Heart left ventricle (tissue), 13 donors: Measurements from ENCODE around the gene DHX38.

ENCODE experiments used
- CTCF ChIP-seq, 12 donors: fragments of 200-600 bp; sonication (generic) in 4 of 12; IDR thresholded peaks; one replicate each; pipeline versions ENCODE4 v1.5.0 to v1.8.0; 2018 to 2022; ENCODE audit warnings: antibody characterized with exemption in 12 of 12, mild to moderate bottlenecking in 5 of 12
- POLR2A ChIP-seq, 2 donors: fragments of 450-650 bp; IDR thresholded peaks; one replicate each; pipeline ENCODE4 v1.6.1; 2017; ENCODE audit warnings: antibody characterized with exemption in 2 of 2, mild to moderate bottlenecking in 2 of 2, moderate library complexity in 2 of 2
- donor health status: ischemic (EF 13 %, LVEDD 7.1; RV severe dilation, severe dysfunction).
- donor health status: DM: no; HTN: yes; CAD: no.
- donor health status: DM: no; HTN: no; CAD: no.
- donor health status: ischemic (EF 25% LVEDD 6.9; RV normal size, moderate dysfunction).
- donor health status: ischemic (EF 25% LVEDD 5.7; RV mildly dilated, moderate dysfunction).
- donor health status: ischemic (EF 35%, LVEDD 5.7; RV mildly dilated, moderate dysfunction).
- donor health status: nonischemic (EF 11% LVEDD 7.7; RV severe dilation, severe dysfunction).
- donor health status: DM: yes; HTN: yes; CAD: no.
- donor health status: PGD.
- donor health status: ischemic (EF 29% LVEDD 5.4; RV normal size, mild dysfunction).
- donor health status: nonischemic (EF 23%, LVEDD 6.1; RV moderate dilation, normal function).

- no peak for TF ChIP-seq CTCF (IDR thresholded peaks at IDR 0.05)
- no peak for TF ChIP-seq POLR2A (IDR thresholded peaks at IDR 0.05)
Measured at GRCh38 chr16:72131036-72131435, 37.4 kb downstream of the DHX38 start.
